IgD-negative memory B cell (primary cell): ENCODE measurements around the gene MAPKAPK2. TPM values are rescaled to one million over a fixed set of nuclear protein-coding genes. Genes with fewer than 3 reads are reported as not detected.

Experiments used
- H3K27ac Mint-ChIP-seq, 3 donors: one replicate each; pipeline ENCODE4 v1.8.0; 2020 to 2022; ENCODE audit warnings: mild to moderate bottlenecking in 3 of 3, mixed read lengths in 3 of 3, moderate library complexity in 1 of 3
- H3K27me3 Mint-ChIP-seq: one replicate; pipeline ENCODE4 v1.8.0; 2021; ENCODE audit warnings: mixed read lengths
- H3K36me3 Mint-ChIP-seq: one replicate; pipeline ENCODE4 v1.8.0; 2020; ENCODE audit warnings: mild to moderate bottlenecking, mixed read lengths
- H3K4me1 Mint-ChIP-seq, 3 donors: one replicate each; pipeline ENCODE4 v1.8.0; 2020 to 2022; ENCODE audit warnings: mixed read lengths in 3 of 3, mild to moderate bottlenecking in 1 of 3
- H3K4me3 Mint-ChIP-seq, 4 donors: one replicate each; pipeline ENCODE4 v1.8.0; 2020 to 2022; ENCODE audit warnings: mild to moderate bottlenecking in 4 of 4, mixed read lengths in 4 of 4, moderate library complexity in 3 of 4
- H3K9me3 Mint-ChIP-seq, 3 donors: one replicate each; pipeline ENCODE4 v1.8.0; 2020 to 2021; ENCODE audit warnings: mixed read lengths in 3 of 3, mild to moderate bottlenecking in 1 of 3
- polyA plus RNA-seq: library from polyadenylated mRNA; unstranded; fragments of 300-500 nt; fragmentation: Illumina TruSeq; gene quantifications from one replicate; pipeline ENCODE4 v1.2.3, GENCODE V29; 2021

The MAPKAPK2 gene
- polyA plus RNA-seq, 1 donor from 2014 or later: 4.1 TPM

DNA sequence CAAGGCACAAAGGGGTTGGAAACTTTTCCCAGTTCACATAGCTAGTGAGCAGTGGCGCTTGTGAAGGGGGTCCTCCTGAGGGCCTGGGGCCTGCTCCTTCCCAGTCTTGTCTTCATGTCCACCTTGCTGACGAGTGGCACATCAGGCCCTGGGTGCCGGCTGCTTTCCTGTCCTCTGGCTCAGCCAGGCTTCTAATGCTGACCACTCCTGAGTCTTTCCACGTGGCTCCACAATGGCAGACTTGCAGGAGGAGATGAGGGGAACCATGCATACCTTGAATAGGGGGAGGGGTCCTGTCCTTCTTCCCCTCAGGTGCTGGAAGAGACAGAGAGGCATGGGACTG, 38.7 kb downstream of the MAPKAPK2 start:
- Mint-ChIP-seq H3K4me3 (no peak overlapping the region), H3K9me3 (no peaks in the 10 kb centered on the region), H3K4me1 (peaks cover 43 to 67% (median 58%) of the 10 kb centered on the region in 3 donors), H3K27ac (no peak overlapping the region), H3K27me3 (no peaks in the 10 kb centered on the region), H3K36me3 (no peaks in the 10 kb centered on the region)

- Mint-ChIP-seq H3K9me3 (no peaks in the 10 kb centered on the region), H3K36me3 (no peaks in the 10 kb centered on the region), H3K27ac (no peak overlapping the region), H3K4me1 (peaks cover 38 to 62% (median 53%) of the 10 kb centered on the region in 3 donors), H3K4me3 (peak overlapping the region in 1 of 4 donors; percentile 26), H3K27me3 (no peaks in the 10 kb centered on the region)
Measured at GRCh38 chr1:206723805-206724472, 39.2 kb downstream of the MAPKAPK2 start.

GRCh38 chr1:206725109-206725963, 40.6 kb downstream of the MAPKAPK2 start:
- Mint-ChIP-seq H3K36me3 (no peaks in the 10 kb centered on the region), H3K4me3 (peak overlapping the region in 1 of 4 donors; percentile 85), H3K9me3 (no peaks in the 10 kb centered on the region), H3K4me1 (peaks cover 27 to 51% (median 42%) of the 10 kb centered on the region in 3 donors), H3K27me3 (no peaks in the 10 kb centered on the region), H3K27ac (no peak overlapping the region)

GRCh38 chr1:206727981-206728696, 43.4 kb downstream of the MAPKAPK2 start:
- Mint-ChIP-seq H3K4me3 (no peak overlapping the region), H3K9me3 (no peaks in the 10 kb centered on the region), H3K36me3 (no peaks in the 10 kb centered on the region), H3K27me3 (no peaks in the 10 kb centered on the region), H3K27ac (peak overlapping the region in 2 of 3 donors; percentile 23 to 82), H3K4me1 (peaks cover 20 to 35% (median 31%) of the 10 kb centered on the region in 3 donors)

DNA sequence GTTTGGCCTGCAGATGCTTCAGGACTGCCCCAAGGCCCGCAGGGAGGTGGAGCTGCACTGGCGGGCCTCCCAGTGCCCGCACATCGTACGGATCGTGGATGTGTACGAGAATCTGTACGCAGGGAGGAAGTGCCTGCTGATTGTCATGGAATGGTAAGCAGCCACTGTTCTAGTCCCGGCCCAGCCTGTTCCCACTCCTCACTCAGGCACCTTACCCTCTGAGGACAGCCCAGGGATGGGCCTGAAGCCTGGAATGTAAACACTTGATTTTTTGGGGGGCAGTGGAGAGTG, 43.9 kb downstream of the MAPKAPK2 start:
- Mint-ChIP-seq H3K27me3 (no peaks in the 10 kb centered on the region), H3K27ac (peak overlapping the region in 2 of 3 donors; percentile 23 to 82), H3K4me1 (peaks cover 20 to 35% (median 31%) of the 10 kb centered on the region in 3 donors), H3K4me3 (no peak overlapping the region), H3K36me3 (peaks cover 2% of the 10 kb centered on the region), H3K9me3 (no peaks in the 10 kb centered on the region)

DNA sequence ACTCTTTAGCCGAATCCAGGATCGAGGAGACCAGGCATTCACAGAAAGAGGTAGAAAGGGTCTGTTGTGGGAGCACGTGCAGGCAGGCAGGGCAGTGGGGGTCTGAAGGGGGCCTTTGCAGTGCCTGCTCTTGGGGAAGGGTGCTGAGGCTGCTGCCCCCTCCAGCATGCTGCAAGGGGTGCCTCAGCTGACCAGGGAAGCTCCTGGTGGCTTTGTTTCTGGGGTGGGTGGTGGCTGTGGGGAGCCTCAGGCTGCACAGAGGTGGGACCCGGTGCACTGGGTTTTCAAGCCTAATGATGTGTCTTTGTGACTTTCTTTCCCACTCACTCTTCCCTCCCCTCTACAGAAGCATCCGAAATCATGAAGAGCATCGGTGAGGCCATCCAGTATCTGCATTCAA, 44.3 kb downstream of the MAPKAPK2 start:
- H3K9me3 Mint-ChIP-seq: no peaks in the 10 kb centered on the region

DNA sequence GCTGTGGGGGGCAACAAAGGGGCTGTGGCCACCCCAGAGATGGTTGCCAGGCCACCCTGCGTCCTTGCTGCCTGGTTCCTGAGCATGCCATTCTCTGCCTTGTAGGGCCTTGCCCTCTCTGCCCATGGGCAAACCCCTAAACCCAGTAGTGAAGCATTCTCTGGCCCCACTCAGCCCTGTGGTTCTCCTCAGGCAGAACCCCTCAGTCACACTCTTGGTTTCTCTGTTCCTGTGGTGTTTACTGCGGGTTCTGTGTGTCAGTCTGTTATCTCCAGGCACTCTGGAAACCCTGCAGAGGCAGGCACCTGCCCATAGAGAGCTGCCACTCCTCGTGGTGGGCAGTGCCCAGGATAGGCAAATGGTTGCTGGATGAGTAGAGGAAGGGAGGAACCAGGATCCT, 44.8 kb downstream of the MAPKAPK2 start:
- H3K4me1 Mint-ChIP-seq: peaks cover 19 to 28% (median 27%) of the 10 kb centered on the region in 3 donors
- no peaks in the 10 kb centered on the region for H3K9me3 Mint-ChIP-seq
- H3K36me3 Mint-ChIP-seq: peaks cover 2% of the 10 kb centered on the region
- H3K27ac Mint-ChIP-seq: peak overlapping the region in 2 of 3 donors; percentile 39 to 82
- H3K27me3 Mint-ChIP-seq: no peaks in the 10 kb centered on the region
- H3K4me3 Mint-ChIP-seq: no peak overlapping the region

More for the DNA sequence above, 44.3 kb downstream of the MAPKAPK2 start:
- Mint-ChIP-seq H3K27ac (peak overlapping the region in 1 of 3 donors; percentile 82), H3K36me3 (peaks cover 2% of the 10 kb centered on the region), H3K4me3 (no peak overlapping the region), H3K4me1 (peaks cover 19 to 31% (median 27%) of the 10 kb centered on the region in 3 donors), H3K27me3 (no peaks in the 10 kb centered on the region)

DNA sequence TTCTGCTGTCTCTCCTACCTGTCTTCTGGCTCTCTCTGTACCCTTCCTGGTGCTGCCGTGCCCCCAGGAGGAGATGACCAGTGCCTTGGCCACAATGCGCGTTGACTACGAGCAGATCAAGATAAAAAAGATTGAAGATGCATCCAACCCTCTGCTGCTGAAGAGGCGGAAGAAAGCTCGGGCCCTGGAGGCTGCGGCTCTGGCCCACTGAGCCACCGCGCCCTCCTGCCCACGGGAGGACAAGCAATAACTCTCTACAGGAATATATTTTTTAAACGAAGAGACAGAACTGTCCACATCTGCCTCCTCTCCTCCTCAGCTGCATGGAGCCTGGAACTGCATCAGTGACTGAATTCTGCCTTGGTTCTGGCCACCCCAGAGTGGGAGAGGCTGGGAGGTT, 47.8 kb downstream of the MAPKAPK2 start:
- peaks cover 2% of the 10 kb centered on the region for H3K36me3 Mint-ChIP-seq
- no peak overlapping the region for H3K4me3 Mint-ChIP-seq
- no peaks in the 10 kb centered on the region for H3K9me3 Mint-ChIP-seq
- no peaks in the 10 kb centered on the region for H3K27me3 Mint-ChIP-seq
- H3K27ac Mint-ChIP-seq: no peak overlapping the region
- H3K4me1 Mint-ChIP-seq: peaks cover 10 to 20% (median 18%) of the 10 kb centered on the region in 3 donors

DNA sequence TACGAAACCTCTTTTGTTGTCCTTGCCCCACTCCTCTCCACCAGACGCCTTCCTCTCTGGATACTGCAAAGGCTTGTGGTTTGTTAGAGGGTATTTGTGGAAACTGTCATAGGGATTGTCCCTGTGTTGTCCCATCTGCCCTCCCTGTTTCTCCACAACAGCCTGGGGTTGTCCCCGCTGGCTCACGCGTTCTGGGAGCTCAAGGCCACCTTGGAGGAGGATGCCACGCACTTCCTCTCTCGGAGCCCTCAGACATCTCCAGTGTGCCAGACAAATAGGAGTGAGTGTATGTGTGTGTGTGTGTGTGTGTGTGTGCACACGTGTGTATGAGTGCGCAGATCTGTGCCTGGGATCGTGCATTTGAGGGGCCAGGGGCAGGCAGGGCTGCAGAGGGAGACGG, 48.3 kb downstream of the MAPKAPK2 start:
- peak overlapping the region in 1 of 3 donors; percentile 78 for H3K27ac Mint-ChIP-seq
- peaks cover 14 to 25% (median 23%) of the 10 kb centered on the region in 3 donors for H3K4me1 Mint-ChIP-seq
- H3K4me3 Mint-ChIP-seq: no peak overlapping the region
- H3K36me3 Mint-ChIP-seq: peaks cover 2% of the 10 kb centered on the region
- H3K27me3 Mint-ChIP-seq: no peaks in the 10 kb centered on the region
- no peaks in the 10 kb centered on the region for H3K9me3 Mint-ChIP-seq

- Mint-ChIP-seq H3K27me3 (peaks cover 2% of the 10 kb centered on the region), H3K36me3 (peaks cover 5% of the 10 kb centered on the region), H3K4me1 (peaks cover 27 to 40% (median 36%) of the 10 kb centered on the region in 3 donors), H3K4me3 (peak overlapping the region in 1 of 4 donors; percentile 27), H3K27ac (peak overlapping the region; percentile 83 to 97 (median 87)), H3K9me3 (no peaks in the 10 kb centered on the region)
Measured at GRCh38 chr1:206734499-206735142, 49.9 kb downstream of the MAPKAPK2 start.

DNA sequence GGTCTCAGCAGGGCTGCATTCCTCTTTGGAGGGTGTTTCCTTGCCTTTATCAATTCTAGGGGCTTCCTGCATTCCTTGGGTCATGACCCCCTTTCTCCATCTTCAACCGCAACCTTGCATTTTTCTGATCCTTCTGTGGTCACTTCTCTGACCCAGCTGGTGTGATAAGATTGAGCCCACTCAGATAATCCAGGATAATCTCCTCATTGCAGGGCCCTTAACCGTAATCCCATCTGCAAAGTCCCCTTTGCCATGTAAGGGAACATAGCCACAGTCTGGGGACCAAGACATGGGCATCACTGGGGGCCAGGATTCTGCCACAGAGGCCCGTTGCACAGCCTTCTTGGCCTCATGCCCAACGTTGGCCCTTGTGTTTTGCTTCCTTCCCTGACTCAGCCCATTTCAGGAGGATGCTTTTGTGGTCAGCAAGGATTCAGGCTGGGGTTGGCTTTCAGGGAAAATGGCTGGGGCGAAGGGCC, 50.9 kb downstream of the MAPKAPK2 start:
- H3K4me1 Mint-ChIP-seq: peaks cover 33 to 46% (median 40%) of the 10 kb centered on the region in 3 donors
- H3K27ac Mint-ChIP-seq: peak overlapping the region in 2 of 3 donors; percentile 83 to 97
- H3K4me3 Mint-ChIP-seq: peak overlapping the region in 1 of 4 donors; percentile 51
- no peaks in the 10 kb centered on the region for H3K9me3 Mint-ChIP-seq
- H3K27me3 Mint-ChIP-seq: peaks cover 2% of the 10 kb centered on the region
- H3K36me3 Mint-ChIP-seq: peaks cover 5% of the 10 kb centered on the region

DNA sequence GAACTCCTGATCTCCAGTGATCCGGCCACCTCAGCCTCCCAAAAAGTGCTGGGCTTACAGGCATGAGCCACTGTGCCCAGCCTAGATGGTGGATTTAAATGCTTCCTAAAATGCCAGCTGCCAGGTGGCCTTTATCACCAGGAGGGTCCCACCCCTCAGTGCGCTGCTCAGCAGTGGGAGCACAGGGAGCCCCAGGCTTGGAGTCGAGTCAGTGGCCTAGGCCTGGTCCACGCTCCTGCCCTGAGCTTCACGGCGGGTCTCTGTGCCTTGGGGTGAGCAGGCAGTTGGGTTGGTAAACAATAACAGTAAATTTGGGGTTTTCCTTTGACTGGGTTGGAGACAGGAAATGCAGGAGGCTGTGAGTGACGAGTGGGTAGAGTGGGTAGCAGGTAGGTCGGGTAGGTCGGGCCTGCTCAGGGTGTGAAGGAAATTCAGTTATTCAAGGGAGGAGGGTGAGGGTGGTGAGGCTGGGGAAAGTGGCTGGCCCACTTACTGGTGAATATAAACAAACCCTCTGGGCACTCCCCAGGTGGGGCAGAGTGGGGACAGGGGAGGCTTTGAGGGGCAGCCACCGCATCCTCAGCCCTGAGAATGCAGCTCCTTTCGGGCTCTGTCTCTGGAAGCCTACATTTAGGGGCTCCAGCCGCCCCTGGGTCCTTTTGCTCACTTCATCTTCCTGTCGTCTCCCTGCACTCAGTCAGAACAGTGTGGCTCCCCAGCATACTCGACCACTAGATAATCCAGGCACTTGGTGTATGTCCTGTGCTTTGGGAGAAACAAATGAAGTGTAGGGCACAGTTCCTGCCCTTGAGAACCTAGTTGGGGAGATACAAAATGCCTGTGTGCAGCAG, 52.4 kb downstream of the MAPKAPK2 start:
- Mint-ChIP-seq H3K36me3 (peaks cover 5% of the 10 kb centered on the region), H3K27me3 (peaks cover 2% of the 10 kb centered on the region), H3K4me3 (peak overlapping the region in 1 of 4 donors; percentile 49), H3K9me3 (no peaks in the 10 kb centered on the region), H3K4me1 (peaks cover 43 to 56% (median 55%) of the 10 kb centered on the region in 3 donors), H3K27ac (peak overlapping the region; percentile 18 to 97 (median 80))

- H3K4me3 Mint-ChIP-seq: peak overlapping the region in 1 of 4 donors; percentile 49
- peaks cover 2% of the 10 kb centered on the region for H3K27me3 Mint-ChIP-seq
- H3K27ac Mint-ChIP-seq: peak overlapping the region; percentile 18 to 83 (median 50)
- H3K9me3 Mint-ChIP-seq: no peaks in the 10 kb centered on the region
- H3K36me3 Mint-ChIP-seq: peaks cover 5% of the 10 kb centered on the region
- peaks cover 48 to 61% (median 58%) of the 10 kb centered on the region in 3 donors for H3K4me1 Mint-ChIP-seq
Measured at GRCh38 chr1:206737729-206738201, 53.1 kb downstream of the MAPKAPK2 start.
